NCI-H2107 treated with DMSO at 0.1 percent for 48 hours (cell line): ENCODE measurements around the gene GRIA3.

ENCODE experiments used
- DNase-seq: peaks from one replicate; lab custom pipeline; 2025; ENCODE audit not compliant: unreplicated experiment; lab: John Stamatoyannopoulos, UW

GRIA3 gene

GRCh38 chrX:123193101-123193500 lies 9.0 kb downstream of the GRIA3 start:
- no peak for DNase-seq

DNA sequence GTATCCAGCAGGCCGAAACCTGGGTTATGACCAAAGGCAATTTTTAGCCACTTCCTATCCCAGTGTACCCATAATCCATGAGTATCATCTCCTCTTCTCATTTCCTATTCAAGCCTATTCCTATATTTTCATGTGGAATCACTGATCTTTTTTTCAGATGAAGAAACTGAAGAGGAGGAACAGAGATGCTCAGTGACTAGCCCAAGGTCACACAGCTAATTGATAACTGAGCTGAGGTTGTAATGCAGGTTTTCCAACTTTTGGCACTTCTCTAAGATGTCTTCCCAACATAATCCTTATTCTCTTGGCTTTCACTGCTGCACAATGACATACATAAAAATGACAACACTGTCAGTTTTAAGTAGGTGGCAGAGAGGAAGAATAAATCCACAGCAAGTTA lies 15.3 kb downstream of the GRIA3 start:
- no peak for DNase-seq

GRCh38 chrX:123201720-123202119 lies 17.6 kb downstream of the GRIA3 start:
- DNase-seq: no peak

GRCh38 chrX:123202523-123202922 lies 18.4 kb downstream of the GRIA3 start:
- DNase-seq: no peak

DNA sequence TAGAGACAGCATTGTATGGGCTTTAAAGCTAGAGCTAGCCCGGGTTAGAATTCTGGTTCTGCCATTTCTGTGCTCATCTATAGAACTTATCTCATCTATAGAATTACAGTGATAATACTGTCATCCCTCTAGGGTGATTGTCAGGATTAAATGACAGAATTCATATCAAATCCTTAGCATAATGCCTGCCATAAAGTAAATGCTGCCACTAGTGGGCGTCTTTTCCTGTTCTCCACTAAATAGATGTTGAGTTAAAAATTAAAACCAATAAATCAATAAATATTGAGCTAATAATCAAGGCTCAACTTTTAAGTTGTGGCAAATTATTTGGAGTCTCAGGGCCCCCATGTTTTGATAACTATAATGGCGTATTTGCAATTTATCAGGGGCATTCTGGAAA lies 19.7 kb downstream of the GRIA3 start:
- DNase-seq: no peak

GRCh38 chrX:123206176-123206575 lies 22.1 kb downstream of the GRIA3 start:
- DNase-seq: no peak

DNA sequence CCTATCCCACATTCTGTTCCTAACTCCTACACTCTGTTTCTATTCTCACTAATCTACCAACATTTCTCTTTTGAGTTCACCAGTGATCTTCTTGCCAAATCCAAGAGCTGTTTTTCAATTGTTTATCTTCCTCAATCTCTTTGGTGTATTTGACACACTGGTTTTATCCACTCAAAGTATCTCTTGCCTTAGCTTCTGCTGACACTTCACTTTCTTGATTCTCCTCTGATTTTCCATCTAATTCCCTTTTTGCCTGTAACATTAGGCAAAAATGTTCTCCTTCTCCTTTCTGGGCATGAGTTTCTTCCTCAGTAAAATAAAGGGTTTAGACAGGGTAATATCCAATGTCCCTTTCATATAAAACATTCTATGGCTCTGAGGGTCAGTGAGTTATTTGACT lies 26.2 kb downstream of the GRIA3 start:
- DNase-seq: no peak

DNA sequence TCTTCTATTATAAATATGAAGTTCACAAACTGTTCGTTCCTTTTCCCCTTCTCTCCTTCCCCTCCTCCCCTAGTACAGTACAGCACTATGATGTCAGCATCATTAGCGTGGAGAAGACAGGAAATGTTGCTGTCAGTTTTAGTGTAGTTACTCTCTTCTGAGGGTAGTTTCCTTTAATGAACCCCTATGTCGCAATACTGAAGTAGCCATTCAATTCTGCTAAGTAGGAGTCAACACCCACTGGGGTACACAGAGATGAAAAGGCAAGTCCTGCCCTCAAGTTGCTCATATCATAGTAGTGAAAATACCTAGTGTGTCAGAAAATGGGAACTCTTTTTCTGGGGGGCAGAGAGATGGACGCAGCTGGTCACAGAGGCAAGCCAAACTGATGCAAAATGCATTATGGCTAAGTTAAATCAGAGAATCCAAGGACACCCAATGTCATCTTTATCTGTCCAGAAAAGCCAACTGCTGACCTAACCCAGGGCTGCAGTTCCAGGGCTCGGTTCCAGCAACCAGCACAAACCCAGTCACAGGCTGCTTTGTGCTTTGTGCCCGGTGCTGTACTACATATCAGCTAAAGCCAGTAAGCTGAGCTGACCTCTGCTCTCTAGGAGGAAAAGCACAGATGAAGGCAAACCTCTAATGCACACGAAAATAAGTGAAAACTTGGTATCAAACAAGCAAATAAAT lies 31.5 kb downstream of the GRIA3 start:
- no peak for DNase-seq

- no peak for DNase-seq
Observed at GRCh38 chrX:123217077-123217476, 33.0 kb downstream of the GRIA3 start.

DNA sequence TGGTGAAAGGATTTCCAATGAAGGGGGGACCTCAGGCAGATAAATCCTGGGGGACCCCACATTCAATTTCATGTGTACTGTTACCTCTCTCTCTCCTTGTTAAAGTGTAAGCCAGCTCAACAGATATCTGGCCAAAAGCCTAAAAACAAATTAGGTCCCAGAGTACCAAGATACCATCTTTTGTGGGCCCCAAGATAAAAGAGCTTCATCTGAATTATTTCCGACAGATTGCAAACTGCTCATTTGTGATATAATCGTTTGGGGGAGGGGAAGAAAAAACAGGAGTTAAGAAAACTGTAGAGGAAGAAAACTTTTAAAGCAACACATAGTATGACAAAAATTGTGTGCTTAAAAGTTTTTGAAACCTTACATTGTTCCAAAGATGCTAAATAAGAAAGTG lies 33.6 kb downstream of the GRIA3 start:
- no peak for DNase-seq

GRCh38 chrX:123219916-123220315 lies 35.8 kb downstream of the GRIA3 start:
- DNase-seq: no peak

- DNase-seq: no peak
Observed at GRCh38 chrX:123222920-123223319, 38.8 kb downstream of the GRIA3 start.

- DNase-seq: no peak
Observed at GRCh38 chrX:123223409-123223808, 39.3 kb downstream of the GRIA3 start.

GRCh38 chrX:123223859-123224258 lies 39.8 kb downstream of the GRIA3 start:
- DNase-seq: no peak

DNA sequence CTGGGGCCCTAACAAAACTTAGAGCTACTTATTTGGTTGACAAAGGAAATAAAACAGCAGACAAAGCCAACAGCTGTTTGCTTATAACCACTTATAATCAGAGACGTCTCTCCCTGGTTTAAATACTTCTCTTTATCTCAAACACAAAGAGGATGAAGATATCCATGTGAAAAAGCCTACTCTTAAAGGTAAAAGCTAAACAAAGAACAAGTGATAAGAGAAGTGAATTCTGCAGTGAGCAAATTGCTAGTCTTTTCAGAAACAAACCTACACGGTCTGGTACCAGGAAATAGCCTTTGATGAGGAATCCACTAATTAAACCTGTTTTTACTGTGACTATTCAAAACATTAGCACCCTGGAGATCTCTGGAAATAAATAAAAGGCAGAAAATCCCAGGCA lies 46.7 kb downstream of the GRIA3 start:
- no peak for DNase-seq

GRCh38 chrX:123236859-123237258 lies 52.8 kb downstream of the GRIA3 start:
- DNase-seq: no peak

- no peak for DNase-seq
Observed at GRCh38 chrX:123237271-123237670, 53.2 kb downstream of the GRIA3 start.

DNA sequence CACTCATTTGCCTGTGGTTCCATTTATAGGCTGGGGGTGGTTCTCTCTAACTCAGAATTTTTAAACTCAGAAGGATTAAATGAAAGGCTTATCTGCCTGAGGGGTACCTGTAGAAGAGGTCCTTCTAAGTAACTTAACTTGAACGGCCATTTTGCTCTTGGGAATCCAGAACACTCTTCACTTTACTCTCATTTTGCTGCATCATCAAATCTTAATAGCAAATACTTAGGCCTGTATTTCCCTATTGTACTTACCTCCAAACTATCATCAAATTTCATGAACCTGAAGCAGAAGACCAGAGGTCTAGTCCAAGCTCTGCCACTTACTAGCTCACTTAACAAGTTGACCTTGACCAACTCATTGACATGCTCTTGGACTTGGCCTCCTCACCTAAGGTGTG lies 70.4 kb downstream of the GRIA3 start:
- DNase-seq: no peak

GRCh38 chrX:123256378-123256777 lies 72.3 kb downstream of the GRIA3 start:
- no peak for DNase-seq

GRCh38 chrX:123260920-123261418 lies 76.9 kb downstream of the GRIA3 start:
- no peak for DNase-seq

DNA sequence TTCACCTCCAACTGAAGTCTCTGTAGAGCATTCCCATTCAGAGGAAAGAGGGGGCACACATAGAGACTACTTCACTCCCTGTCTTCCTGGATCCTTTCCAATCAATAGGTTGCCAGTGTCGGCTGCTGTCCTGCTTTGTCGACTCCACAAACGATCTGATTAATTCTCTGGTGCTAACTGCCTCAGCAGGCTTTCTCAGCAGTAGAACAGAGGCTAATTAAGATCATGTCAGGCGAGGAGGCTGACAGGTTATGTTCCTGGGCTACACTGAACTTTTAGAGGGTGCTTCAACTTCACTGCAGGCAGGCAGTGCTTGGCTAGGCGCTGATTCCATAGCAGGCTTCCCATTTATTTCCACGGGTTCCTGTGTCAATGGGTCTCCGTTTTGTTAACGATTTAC lies 79.2 kb downstream of the GRIA3 start:
- DNase-seq: no peak

DNA sequence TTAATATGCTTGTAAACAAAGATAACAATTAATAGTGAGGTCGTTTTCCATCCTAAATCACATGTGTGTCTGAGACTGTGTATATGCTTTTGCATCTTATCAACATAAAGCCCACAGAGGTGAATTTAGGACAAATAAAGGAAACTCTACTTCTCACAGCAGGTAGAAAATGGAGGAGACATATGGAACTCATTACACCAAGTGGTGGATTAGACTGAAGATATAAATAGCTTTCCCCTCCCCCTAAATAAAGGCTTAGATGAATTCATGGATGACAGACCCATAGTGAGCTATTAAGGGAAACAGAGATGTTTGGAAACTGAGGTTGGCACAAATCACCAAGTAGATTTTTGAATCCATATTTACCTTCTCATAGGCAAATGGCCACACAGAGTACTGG lies 79.7 kb downstream of the GRIA3 start:
- DNase-seq: no peak

DNA sequence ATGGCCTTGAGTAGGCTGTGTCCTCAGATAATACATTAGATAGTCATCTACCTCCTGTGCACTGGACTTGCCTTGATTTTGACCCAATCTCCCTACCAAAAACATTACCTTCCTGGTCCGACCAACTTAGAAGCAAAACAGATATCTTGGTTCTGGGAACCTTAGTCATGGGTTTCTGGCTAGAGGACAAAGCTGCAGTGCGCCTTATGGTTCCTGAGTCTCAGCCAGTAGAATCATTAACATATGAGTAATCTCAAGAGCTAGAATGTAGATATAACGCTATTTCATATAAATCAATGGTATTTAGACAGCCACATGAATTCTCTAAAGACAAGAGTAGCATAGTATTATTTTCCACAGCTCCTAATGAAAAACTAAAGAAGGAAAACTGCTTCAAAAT lies 83.1 kb downstream of the GRIA3 start:
- DNase-seq: no peak
